Right atrium auricular region (tissue), 2 donors: Measurements from ENCODE around the gene LTA4H. TPM values are rescaled to one million over a fixed set of nuclear protein-coding genes. Genes with fewer than 3 reads are reported as not detected.

Experiments used
- DNase-seq: peaks from one replicate; pipeline ENCODE4 v3.0.0-alpha.2; 2019; ENCODE audit warnings: low spot score
- H3K27ac ChIP-seq, 2 donors: fragments of 200-600 bp; sonication (generic); 1 replicate in 1 of 2; 2 replicates in 1 of 2; pipeline ENCODE4 v1.5.1; 2016 to 2019
- H3K27me3 ChIP-seq, 2 donors: fragments of 200-600 bp; sonication (generic); one replicate each; pipeline versions ENCODE4 v1.5.1 to v1.6.0; 2017 to 2019
- H3K36me3 ChIP-seq: fragments of 200-600 bp; sonication (generic); one replicate; pipeline ENCODE4 v1.5.1; 2016
- H3K4me1 ChIP-seq, 2 donors: fragments of 200-600 bp; sonication (generic); one replicate each; pipeline versions ENCODE4 v1.5.1 to v1.6.0; 2017 to 2019
- H3K4me3 ChIP-seq, 2 donors: fragments of 200-600 bp; sonication (generic); 1 replicate in 1 of 2; 2 replicates in 1 of 2; pipeline ENCODE4 v1.5.1; 2017 to 2019; ENCODE audit warnings: mild to moderate bottlenecking in 1 of 2, moderate library complexity in 1 of 2
- H3K9me3 ChIP-seq, 2 donors: fragments of 200-600 bp; sonication (generic); one replicate each; pipeline ENCODE4 v1.5.1; 2019
- total RNA-seq, 2 donors: library from RNA; depleted of rRNA; stranded (reverse); fragments of >200 nt; gene quantifications; one replicate each; pipeline ENCODE4 v1.1.0, GENCODE V29; 2016
- TF ChIP-seq, protein P1 (sequence below), 2 donors: fragments of 200-600 bp; sonication (generic); IDR thresholded peaks; one replicate each; pipeline ENCODE4 v1.5.1; 2019; ENCODE audit warnings: antibody characterized with exemption in 2 of 2

LTA4H gene
- total RNA-seq, 2 donors from 2014 or later: 42.3 to 45.5 TPM

DNA sequence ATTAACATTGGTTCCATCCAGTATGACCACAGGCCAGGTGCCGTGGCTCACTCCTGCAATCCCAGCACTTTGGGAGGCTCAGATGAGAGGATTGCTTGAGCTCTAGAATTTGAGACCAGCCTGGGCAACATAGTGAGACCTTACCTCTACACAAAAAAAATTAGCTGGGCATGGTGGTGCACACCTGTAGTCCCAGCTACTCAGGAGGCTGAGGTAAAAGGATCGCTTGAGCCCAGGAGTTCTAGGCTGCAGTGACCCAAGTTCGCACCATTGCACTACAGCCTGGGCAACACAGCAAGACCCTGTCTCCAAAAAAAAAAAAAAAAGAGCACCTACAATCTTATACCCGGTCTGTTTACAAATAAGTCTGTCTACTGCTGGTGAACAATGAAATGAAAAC lies 9.9 kb downstream of the LTA4H start:
- H3K4me3 ChIP-seq: no peak overlapping the region

DNA sequence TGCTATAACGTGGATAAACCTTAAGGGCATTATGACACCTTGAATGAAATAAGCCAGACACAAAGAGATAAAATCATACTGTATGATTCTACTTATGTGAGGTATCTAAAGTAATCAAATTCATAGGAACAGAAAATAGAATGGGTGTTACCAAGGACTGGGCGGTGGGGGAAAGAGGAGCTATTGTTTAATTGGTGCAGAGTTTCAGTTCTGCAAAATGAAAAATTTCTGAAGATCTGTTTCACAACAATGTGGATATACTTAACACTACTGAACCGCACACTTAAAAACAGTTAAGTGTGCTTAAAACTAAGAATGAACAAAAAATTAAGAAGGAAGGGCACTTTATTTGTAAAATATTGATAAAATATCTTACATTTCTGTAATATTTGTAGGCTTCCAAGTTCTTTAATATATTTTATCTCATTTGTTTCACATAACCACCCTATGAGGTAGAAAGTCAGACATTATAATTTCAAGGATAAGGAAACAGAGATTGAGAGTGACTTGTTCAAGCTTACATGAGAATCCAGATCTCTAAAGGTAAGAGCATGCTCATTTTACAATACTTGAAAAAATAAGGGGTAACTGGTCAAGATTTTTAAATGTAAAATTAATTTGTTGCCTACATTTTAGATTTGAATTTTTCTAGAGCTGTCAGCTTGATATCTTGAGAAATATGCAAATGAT lies 14.9 kb downstream of the LTA4H start:
- Histone ChIP-seq H3K27ac (no peak overlapping the region), H3K4me3 (no peak overlapping the region), H3K27me3 (no peaks in the 10 kb centered on the region), H3K4me1 (no peaks in the 10 kb centered on the region), H3K9me3 (no peaks in the 10 kb centered on the region), H3K36me3 (peaks cover 49% of the 10 kb centered on the region)
- TF ChIP-seq, protein P1, sequence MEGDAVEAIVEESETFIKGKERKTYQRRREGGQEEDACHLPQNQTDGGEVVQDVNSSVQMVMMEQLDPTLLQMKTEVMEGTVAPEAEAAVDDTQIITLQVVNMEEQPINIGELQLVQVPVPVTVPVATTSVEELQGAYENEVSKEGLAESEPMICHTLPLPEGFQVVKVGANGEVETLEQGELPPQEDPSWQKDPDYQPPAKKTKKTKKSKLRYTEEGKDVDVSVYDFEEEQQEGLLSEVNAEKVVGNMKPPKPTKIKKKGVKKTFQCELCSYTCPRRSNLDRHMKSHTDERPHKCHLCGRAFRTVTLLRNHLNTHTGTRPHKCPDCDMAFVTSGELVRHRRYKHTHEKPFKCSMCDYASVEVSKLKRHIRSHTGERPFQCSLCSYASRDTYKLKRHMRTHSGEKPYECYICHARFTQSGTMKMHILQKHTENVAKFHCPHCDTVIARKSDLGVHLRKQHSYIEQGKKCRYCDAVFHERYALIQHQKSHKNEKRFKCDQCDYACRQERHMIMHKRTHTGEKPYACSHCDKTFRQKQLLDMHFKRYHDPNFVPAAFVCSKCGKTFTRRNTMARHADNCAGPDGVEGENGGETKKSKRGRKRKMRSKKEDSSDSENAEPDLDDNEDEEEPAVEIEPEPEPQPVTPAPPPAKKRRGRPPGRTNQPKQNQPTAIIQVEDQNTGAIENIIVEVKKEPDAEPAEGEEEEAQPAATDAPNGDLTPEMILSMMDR (IDR thresholded peaks at IDR 0.05): no peak
- DNase-seq: no peak

More for the DNA sequence above, 9.9 kb downstream of the LTA4H start:
- Histone ChIP-seq H3K9me3 (no peaks in the 10 kb centered on the region), H3K27me3 (no peaks in the 10 kb centered on the region), H3K27ac (no peak overlapping the region), H3K36me3 (peaks cover 69% of the 10 kb centered on the region), H3K4me1 (no peaks in the 10 kb centered on the region)
- DNase-seq: no peak
- TF ChIP-seq, protein P1 (IDR thresholded peaks at IDR 0.05): no peak

DNA sequence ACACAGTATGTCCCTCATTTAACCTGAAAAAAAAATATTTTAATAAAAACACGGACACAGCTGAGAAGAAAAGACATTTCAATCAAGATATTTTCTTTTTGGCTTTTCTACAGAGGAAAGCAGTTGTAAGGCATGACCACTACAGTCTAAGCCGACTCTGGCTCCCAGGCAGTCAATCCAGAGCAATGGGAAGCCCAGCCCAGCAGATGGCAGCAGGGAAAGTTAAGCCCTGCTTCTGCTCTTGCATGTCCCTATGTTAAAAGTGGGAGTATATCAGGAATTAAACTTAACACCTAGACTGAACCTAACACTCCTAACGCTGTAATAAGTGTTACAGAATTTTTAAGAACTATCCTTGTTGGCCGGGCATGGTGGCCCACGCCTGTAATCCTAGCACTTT lies 19.7 kb downstream of the LTA4H start:
- Histone ChIP-seq H3K9me3 (no peaks in the 10 kb centered on the region), H3K36me3 (peaks cover 43% of the 10 kb centered on the region), H3K4me1 (no peaks in the 10 kb centered on the region), H3K27ac (no peak overlapping the region), H3K27me3 (no peaks in the 10 kb centered on the region), H3K4me3 (no peak overlapping the region)
- DNase-seq: no peak
- TF ChIP-seq, protein P1 (IDR thresholded peaks at IDR 0.05): peak in 1 of 2 donors; percentile 50

GRCh38 chr12:96014943-96015599 lies 20.3 kb downstream of the LTA4H start:
- H3K9me3 ChIP-seq: no peaks in the 10 kb centered on the region
- TF ChIP-seq, protein P1 (IDR thresholded peaks at IDR 0.05): no peak
- no peak for DNase-seq
- peaks cover 49% of the 10 kb centered on the region for H3K36me3 ChIP-seq
- H3K4me3 ChIP-seq: no peak overlapping the region
- no peaks in the 10 kb centered on the region for H3K27me3 ChIP-seq
- no peaks in the 10 kb centered on the region for H3K4me1 ChIP-seq
- H3K27ac ChIP-seq: no peak overlapping the region

DNA sequence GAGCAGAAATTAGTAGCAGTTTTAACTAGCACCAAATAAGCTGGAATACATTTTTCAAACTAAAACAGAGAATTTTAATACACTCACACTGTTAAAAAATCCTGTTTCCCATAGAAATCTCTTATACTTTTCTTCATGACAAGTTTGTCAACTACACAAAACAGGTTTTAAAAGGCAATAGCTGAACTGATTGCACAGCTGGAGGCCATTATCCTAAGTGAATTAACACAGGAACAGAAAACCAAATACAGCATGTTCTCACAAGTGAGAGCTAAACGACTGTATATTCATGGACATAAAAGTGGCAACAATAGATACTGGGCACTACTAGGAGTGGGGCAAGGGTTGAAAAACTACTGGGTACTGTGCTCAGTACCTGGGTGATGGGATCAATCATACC lies 27.7 kb downstream of the LTA4H start:
- H3K36me3 ChIP-seq: peaks cover 89% of the 10 kb centered on the region
- TF ChIP-seq, protein P1 (IDR thresholded peaks at IDR 0.05): no peak
- no peak for DNase-seq

More for the DNA sequence above, 27.7 kb downstream of the LTA4H start:
- H3K9me3 ChIP-seq: no peaks in the 10 kb centered on the region
- no peak overlapping the region for H3K27ac ChIP-seq
- H3K4me1 ChIP-seq: no peaks in the 10 kb centered on the region
- no peak overlapping the region for H3K4me3 ChIP-seq
- no peaks in the 10 kb centered on the region for H3K27me3 ChIP-seq
